HepG2 (cell line): ENCODE measurements around the gene RPS8. TPM values are rescaled to one million over a fixed set of nuclear protein-coding genes. Genes with fewer than 3 reads are reported as not detected.

Experiments
- ATAC-seq: fragments of 200-7000 bp; cut with Tn5 transposase; 3 replicates; pipeline ENCODE4 v1.9.1; 2020; ENCODE audit warnings: mild to moderate bottlenecking, moderate library complexity
- BruUV-seq: library from RNA; stranded (reverse); fragments of 400-500 nt; replicated peaks from 2 replicates; lab custom pipeline; 2021; lab: Mats Ljungman, UMichigan
- CTCF ChIA-PET: fragments of 300-600 bp; formaldehyde crosslinking; extraction: SDS; loops from one replicate; lab custom pipeline; 2021; ENCODE audit warnings: low total read pairs, inconsistent platforms, low intra/inter-chr PET ratio; lab: Yijun Ruan, JAX
- POLR2A ChIA-PET: fragments of 350-600 bp; sonication (Branson Sonifier 250); formaldehyde crosslinking; loops from one replicate; lab custom pipeline; 2020; ENCODE audit warnings: antibody characterized with exemption, inconsistent platforms; lab: Yijun Ruan, JAX
- DNase-seq: peaks from one replicate; pipeline ENCODE4 v3.0.0-alpha.2; 2015; ENCODE audit warnings: low spot score
- FAIRE-seq: peaks from 3 replicates; lab custom pipeline; 2011; peaks lifted over from hg19 to GRCh38; lab: Jason Lieb, UNC
- H2AFZ ChIP-seq: one replicate; pipeline ENCODE4 v1.6.1; 2011; ENCODE audit warnings: low read length, inconsistent platforms
- H3K27ac ChIP-seq: fragments of 300-600 bp; 3 replicates; pipeline ENCODE4 v1.8.0; 2011; ENCODE audit warnings: mixed run types, mild to moderate bottlenecking, mixed read lengths, low read length, inconsistent platforms; ENCODE audit not compliant: insufficient read depth; ENCODE audit errors: extremely low read length
- H3K27me3 ChIP-seq, 2 experiments: fragments of 200-600 bp in 1 of 2; 2 replicates in 1 of 2; 3 replicates in 1 of 2; pipeline versions ENCODE4 v1.6.0 to v1.8.0; 2011; ENCODE audit warnings: low read length in 2 of 2, mild to moderate bottlenecking in 2 of 2, moderate library complexity in 2 of 2, inconsistent platforms in 1 of 2; ENCODE audit not compliant: insufficient read depth in 2 of 2, control insufficient read depth in 1 of 2
- H3K36me3 ChIP-seq, 2 experiments: fragments of 200-600 bp in 1 of 2; replicated peaks in 1 of 2; 2 replicates in 1 of 2; 3 replicates in 1 of 2; pipeline versions ENCODE4 v1.5.1 to v1.8.0; 2011; ENCODE audit warnings: low read length in 2 of 2, inconsistent platforms in 1 of 2; ENCODE audit not compliant: insufficient read depth in 2 of 2, control insufficient read depth in 1 of 2
- H3K4me1 ChIP-seq: 2 replicates; pipeline ENCODE4 v1.5.1; 2012; ENCODE audit warnings: low read length, inconsistent platforms; ENCODE audit not compliant: insufficient read depth
- H3K4me2 ChIP-seq: 2 replicates; pipeline ENCODE4 v1.6.0; 2011; ENCODE audit warnings: low read depth, low read length, inconsistent platforms
- H3K4me3 ChIP-seq, 3 experiments: fragments of 200-600 bp in 1 of 3; sonication (generic), shearing (Covaris generic) in 1 of 3; replicated peaks in 1 of 3; 2 replicates each; pipeline ENCODE4 v1.5.1; 2011 to 2016; ENCODE audit warnings: low read length in 3 of 3, inconsistent platforms in 2 of 3, low read depth in 2 of 3, mild to moderate bottlenecking in 2 of 3, control low read depth in 1 of 3, mixed read lengths in 1 of 3; ENCODE audit not compliant: insufficient read depth in 1 of 3
- H3K79me2 ChIP-seq: one replicate; pipeline ENCODE4 v1.6.1; 2011; ENCODE audit warnings: low read length, inconsistent platforms; ENCODE audit not compliant: insufficient read depth
- H3K9ac ChIP-seq: 2 replicates; pipeline ENCODE4 v1.6.0; 2011; ENCODE audit warnings: mild to moderate bottlenecking, low read depth, low read length, inconsistent platforms; ENCODE audit not compliant: insufficient read depth
- H3K9me3 ChIP-seq: 2 replicates; pipeline ENCODE4 v1.5.1; 2012; ENCODE audit warnings: mild to moderate bottlenecking, low read length
- H4K20me1 ChIP-seq: 2 replicates; pipeline ENCODE4 v1.6.0; 2011; ENCODE audit warnings: inconsistent platforms, mild to moderate bottlenecking, low read length, moderate library complexity; ENCODE audit not compliant: insufficient read depth
- ATF7 ChIP-seq, 2 experiments: fragments of 450-650 bp in 1 of 2; sonication (generic) in 1 of 2; formaldehyde crosslinking in 1 of 2; IDR thresholded peaks; 2 replicates each; pipeline versions ENCODE4 v1.4.0 to v1.6.1; 2016 to 2020; ENCODE audit warnings: antibody characterized with exemption in 1 of 2, mild to moderate bottlenecking in 1 of 2, missing genetic modification reagents in 1 of 2
- CEBPB ChIP-seq: IDR thresholded peaks from 2 replicates; pipeline ENCODE4 v1.6.1; 2011; ENCODE audit warnings: low read depth, low read length, improper control_type of control experiment, borderline replicate concordance
- RBM22 ChIP-seq: fragments of 200-400 bp; formaldehyde crosslinking; optimal IDR thresholded peaks from 2 replicates; pipeline ENCODE3; 2017; ENCODE audit warnings: mild to moderate bottlenecking, low read length, moderate library complexity
- TBX3 ChIP-seq: fragments of 450-650 bp; IDR thresholded peaks from 2 replicates; pipeline ENCODE4 v1.6.1; 2017; ENCODE audit warnings: antibody characterized with exemption, mild to moderate bottlenecking, inconsistent platforms, borderline replicate concordance
- ZBTB33 ChIP-seq: sonication (generic); formaldehyde crosslinking; IDR thresholded peaks from 2 replicates; pipeline ENCODE4 v1.4.0; 2020; ENCODE audit warnings: missing genetic modification reagents
- ZNF235 ChIP-seq: sonication (generic); formaldehyde crosslinking; IDR thresholded peaks from 2 replicates; pipeline ENCODE4 v1.8.1; 2023; ENCODE audit warnings: mild to moderate bottlenecking, missing genetic modification reagents, borderline replicate concordance
- ZNF460 ChIP-seq: sonication (generic); formaldehyde crosslinking; IDR thresholded peaks from 2 replicates; pipeline ENCODE4 v1.5.1; 2020; ENCODE audit warnings: missing genetic modification reagents, mild to moderate bottlenecking, borderline replicate concordance
- ZNF607 ChIP-seq: sonication (generic); formaldehyde crosslinking; IDR thresholded peaks from 2 replicates; pipeline ENCODE4 v1.5.1; 2020; ENCODE audit warnings: missing genetic modification reagents, mild to moderate bottlenecking, borderline replicate concordance
- WGBS: methylation state at CpG from one replicate; pipeline ENCODE4 v1.1.6; 2017; ENCODE audit warnings: low lambda C conversion rate; 5-methylcytosine and 5-hydroxymethylcytosine counted together
- in situ Hi-C: cut with HindIII; loops from 2 replicates; pipeline ENCODE4 v1.10.0; 2017; ENCODE audit warnings: low pct_unique_long_range_greater_than_20kb; ENCODE audit not compliant: extremely low pct_ligation_motif_present
- intact Hi-C: fragments of 100-400 bp; cut with micrococcal nuclease; formaldehyde crosslinking; loops from one replicate; pipeline ENCODE4 v1.10.0; 2022; ENCODE audit not compliant: unreplicated experiment
- polyA plus RNA-seq, 8 experiments: library from polyadenylated mRNA; depleted of rRNA in 3 of 8; stranded (reverse) in 7 of 8; unstranded in 1 of 8; fragments of >200 nt; fragmentation: Illumina TruSeq in 4 of 8; extraction: Trizol in 4 of 8; gene quantifications; 2 replicates each; pipeline versions ENCODE4 v1.2.1 to v1.2.3, GENCODE V29; 2011 to 2016; ENCODE audit warnings: low read depth in 4 of 8, missing spikeins in 1 of 8, mixed read lengths in 1 of 8; ENCODE audit not compliant: insufficient read depth in 1 of 8
- total RNA-seq, 5 experiments: library from RNA; depleted of rRNA; stranded (reverse); fragments of >200 nt; fragmentation: Illumina TruSeq; extraction: Trizol; gene quantifications; 2 replicates each; pipeline ENCODE4 v1.2.3, GENCODE V29; 2016; ENCODE audit warnings: low read depth in 1 of 5

The RPS8 gene
- total and polyA plus RNA-seq, 2 of the 13 experiments (the other 11 are each of a cell fraction or from before 2014, with no cell fraction given): 2,628 to 2,822 TPM

GRCh38 chr1:44817771-44818495 is 42.6 kb downstream of the RPS8 start:
- no peak overlapping the region for H3K27ac ChIP-seq
- FAIRE-seq (no peak), DNase-seq (no peak), ATAC-seq (no peak)
- H3K79me2 ChIP-seq: no peaks in the 10 kb centered on the region
- H3K9ac ChIP-seq: no peak overlapping the region
- H3K4me1 ChIP-seq: peaks cover 32% of the 10 kb centered on the region
- H3K4me3 ChIP-seq: no peak overlapping the region
- no peaks in the 10 kb centered on the region for H3K9me3 ChIP-seq
- no peaks in the 10 kb centered on the region; a peak in 1 of 5 replicates for H3K36me3 ChIP-seq
- in situ Hi-C loops: no loop called here
- H3K27me3 ChIP-seq: no peaks in the 10 kb centered on the region
- H4K20me1 ChIP-seq: no peaks in the 10 kb centered on the region
- H2AFZ ChIP-seq: no peak overlapping the region
- no TSS peak for BruUV-seq
- intact Hi-C loops: loop anchor here (5.0 kb wide), 1 partner anchor 36 kb away; no protein-coding TSS in a partner anchor
- TF ChIP-seq ZNF460 (peak; percentile 47; the same call in 1 of the 2 replicates), ATF7 (IDR thresholded peaks at IDR 0.05) (no peak), ATF7 (CRISPR knock-in tag; IDR thresholded peaks at IDR 0.05) (no peak), CEBPB (0 out of 2 replicates have a peak, but pooled peaks have one; percentile 18)
- POLR2A ChIA-PET: interaction anchor here (1.2 to 11.3 kb wide), 6 partner anchors 8 to 87 kb away, joined by 3 to 570 read pairs (median 27); partner anchors contain the start of genes BTBD19, DYNLT4 and PLK3
- 93% methylated on average over 11 of the region's 11 CpGs for WGBS
- CTCF ChIA-PET: no interaction called here
- no peak overlapping the region for H3K4me2 ChIP-seq

GRCh38 chr1:44819196-44819607 is 43.9 kb downstream of the RPS8 start:
- Histone ChIP-seq H4K20me1 (no peaks in the 10 kb centered on the region), H3K4me1 (peaks cover 32% of the 10 kb centered on the region), H2AFZ (no peak overlapping the region), H3K79me2 (no peaks in the 10 kb centered on the region), H3K36me3 (no peaks in the 10 kb centered on the region; a peak in 1 of 5 replicates), H3K4me3 (peak overlapping the region in 1 of 3 experiments; percentile 80; a peak in 4 of 6 replicates), H3K9me3 (no peaks in the 10 kb centered on the region), H3K27ac (peak overlapping the region; percentile 100), H3K4me2 (peak overlapping the region; percentile 87), H3K9ac (peak overlapping the region; percentile 99)
- 39% methylated on average over 13 of the region's 13 CpGs for WGBS
- FAIRE-seq (no peak), ATAC-seq (no peak; the same call in 1 of the 3 replicates), DNase-seq (no peak)
- intact Hi-C loops: loop anchor here (5.0 kb wide), 1 partner anchor 37 kb away; no protein-coding TSS in a partner anchor
- BruUV-seq: no TSS peak
- POLR2A ChIA-PET: interaction anchor here (0.8 to 11.3 kb wide), 30 partner anchors 8 to 681 kb away, joined by 3 to 570 read pairs (median 8); partner anchors contain the start of genes ARMH1, BEST4, BTBD19 and CCDC163
- in situ Hi-C loops: no loop called here
- TF ChIP-seq ZNF235 (CRISPR knock-in tag) (0 out of 2 replicates have a peak, but pooled peaks have one; percentile 1), ZBTB33 (peak; percentile 79), TBX3 (0 out of 2 replicates have a peak, but pooled peaks have one; percentile 14), RBM22 (no peak), ZNF607 (CRISPR knock-in tag) (0 out of 2 replicates have a peak, but pooled peaks have one; percentile 34)
- TF ChIP-seq, all 625 proteins: peak for 4
- CTCF ChIA-PET: no interaction called here
- H3K27me3 ChIP-seq: no peaks in the 10 kb centered on the region
